Subcutaneous abdominal adipose tissue (tissue), 5 donors: ENCODE results near the gene CNTN5.

Experiments
- H3K27ac ChIP-seq: one replicate; pipeline ENCODE4 v1.7.0; 2013; ENCODE audit warnings: low read depth, mild to moderate bottlenecking, inconsistent platforms, low read length, moderate library complexity
- H3K27me3 ChIP-seq, 5 donors: one replicate each; pipeline ENCODE4 v1.7.0; 2013; ENCODE audit warnings: low read length in 5 of 5, inconsistent platforms in 1 of 5; ENCODE audit not compliant: control insufficient read depth in 5 of 5, insufficient read depth in 4 of 5
- H3K36me3 ChIP-seq, 5 donors: one replicate each; pipeline ENCODE4 v1.7.0; 2013; ENCODE audit warnings: low read length in 5 of 5; ENCODE audit not compliant: control insufficient read depth in 5 of 5, insufficient read depth in 5 of 5
- H3K4me1 ChIP-seq, 5 donors: one replicate each; pipeline ENCODE4 v1.7.0; 2013; ENCODE audit warnings: low read length in 5 of 5, mild to moderate bottlenecking in 3 of 5, moderate library complexity in 1 of 5; ENCODE audit not compliant: control insufficient read depth in 5 of 5, insufficient read depth in 5 of 5
- H3K4me3 ChIP-seq, 5 donors: one replicate each; pipeline ENCODE4 v1.7.0; 2013; ENCODE audit warnings: low read length in 5 of 5, low read depth in 1 of 5
- H3K9ac ChIP-seq, 5 donors: one replicate each; pipeline ENCODE4 v1.7.0; 2013; ENCODE audit warnings: low read length in 5 of 5, mild to moderate bottlenecking in 4 of 5, moderate library complexity in 3 of 5
- H3K9me3 ChIP-seq, 5 donors: one replicate each; pipeline ENCODE4 v1.7.0; 2013; ENCODE audit warnings: low read length in 5 of 5; ENCODE audit not compliant: control insufficient read depth in 5 of 5
- donor health status: healthy.
- donor health status: healthy.
- donor health status: healthy.
- donor health status: healthy.
- donor health status: healthy.

CNTN5 gene

GRCh38 chr11:100356035-100356434, 1335.3 kb downstream of the CNTN5 start:
- Histone ChIP-seq H3K36me3 (no peaks in the 10 kb centered on the region), H3K9ac (no peak overlapping the region), H3K9me3 (peaks cover 0 to 4% (median 0%) of the 10 kb centered on the region in 5 donors), H3K4me1 (no peaks in the 10 kb centered on the region), H3K4me3 (no peak overlapping the region), H3K27ac (no peak overlapping the region), H3K27me3 (no peaks in the 10 kb centered on the region)

DNA sequence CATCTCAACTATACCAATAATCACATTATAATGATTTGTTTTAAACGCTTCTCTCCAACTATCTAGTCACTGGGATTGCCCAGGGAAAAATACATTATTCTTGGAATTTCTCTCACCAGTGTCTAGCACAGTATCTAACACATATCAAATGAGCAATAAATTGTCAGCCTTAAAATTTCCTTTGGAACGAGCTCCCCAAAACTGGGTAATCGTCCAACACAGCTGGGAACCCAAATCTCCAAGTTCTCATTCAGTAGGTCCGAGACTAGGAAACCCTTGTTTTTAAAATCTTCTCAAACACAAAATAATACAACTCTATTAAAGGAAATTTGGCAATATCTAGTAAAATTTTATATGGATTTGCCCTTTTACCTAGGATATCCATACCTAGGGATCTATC, 1338.5 kb downstream of the CNTN5 start:
- Histone ChIP-seq H3K9me3 (peaks cover 0 to 4% (median 0%) of the 10 kb centered on the region in 5 donors), H3K4me3 (no peak overlapping the region), H3K27ac (no peak overlapping the region), H3K27me3 (no peaks in the 10 kb centered on the region), H3K36me3 (no peaks in the 10 kb centered on the region), H3K4me1 (no peaks in the 10 kb centered on the region), H3K9ac (no peak overlapping the region)

DNA sequence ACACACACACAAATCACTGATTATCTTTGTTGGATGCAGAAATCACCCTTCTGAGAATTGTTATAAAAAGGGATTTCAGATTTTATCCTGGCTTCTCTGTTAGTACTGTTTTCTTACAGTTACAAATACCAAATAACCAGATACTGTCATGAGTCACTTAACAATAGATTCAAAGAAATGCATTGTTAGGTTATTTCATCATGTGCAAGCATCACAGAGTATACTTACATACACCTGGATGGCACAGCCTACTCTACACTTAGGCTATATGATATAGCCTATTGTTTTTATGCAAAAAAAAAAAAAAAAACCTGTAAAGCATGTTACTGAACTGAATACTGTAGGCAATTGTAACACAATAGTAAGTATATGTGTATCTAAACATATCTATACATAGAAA, 1347.1 kb downstream of the CNTN5 start:
- Histone ChIP-seq H3K4me3 (no peak overlapping the region), H3K9ac (no peak overlapping the region)

GRCh38 chr11:100383357-100383865, 1362.7 kb downstream of the CNTN5 start:
- Histone ChIP-seq H3K4me1 (no peaks in the 10 kb centered on the region), H3K9me3 (peaks cover 0 to 6% (median 0%) of the 10 kb centered on the region in 5 donors), H3K9ac (no peak overlapping the region), H3K27ac (no peak overlapping the region), H3K27me3 (no peaks in the 10 kb centered on the region), H3K36me3 (no peaks in the 10 kb centered on the region), H3K4me3 (no peak overlapping the region)

More for the DNA sequence above, 1347.1 kb downstream of the CNTN5 start:
- no peaks in the 10 kb centered on the region for H3K4me1 ChIP-seq
- H3K27ac ChIP-seq = no peak overlapping the region
- H3K27me3 ChIP-seq = no peaks in the 10 kb centered on the region
- peaks cover 3 to 14% (median 12%) of the 10 kb centered on the region in 5 donors for H3K9me3 ChIP-seq
- H3K36me3 ChIP-seq = no peaks in the 10 kb centered on the region

GRCh38 chr11:100396266-100396665, 1375.5 kb downstream of the CNTN5 start:
- Histone ChIP-seq H3K4me1 (no peaks in the 10 kb centered on the region), H3K36me3 (no peaks in the 10 kb centered on the region), H3K27ac (no peak overlapping the region), H3K9ac (no peak overlapping the region), H3K9me3 (peaks cover 0 to 6% (median 0%) of the 10 kb centered on the region in 5 donors), H3K27me3 (no peaks in the 10 kb centered on the region), H3K4me3 (no peak overlapping the region)

- H3K27ac ChIP-seq = no peak overlapping the region
- H3K27me3 ChIP-seq = no peaks in the 10 kb centered on the region
- H3K4me1 ChIP-seq = no peaks in the 10 kb centered on the region
- H3K4me3 ChIP-seq = no peak overlapping the region
- peaks cover 0 to 6% (median 0%) of the 10 kb centered on the region in 5 donors for H3K9me3 ChIP-seq
- no peak overlapping the region for H3K9ac ChIP-seq
- H3K36me3 ChIP-seq = no peaks in the 10 kb centered on the region
Observed at GRCh38 chr11:100397401-100397800, 1376.7 kb downstream of the CNTN5 start.

- Histone ChIP-seq H3K36me3 (no peaks in the 10 kb centered on the region), H3K4me1 (no peaks in the 10 kb centered on the region), H3K27ac (no peak overlapping the region), H3K4me3 (no peak overlapping the region), H3K27me3 (no peaks in the 10 kb centered on the region), H3K9ac (no peak overlapping the region), H3K9me3 (peaks cover 0 to 14% (median 6%) of the 10 kb centered on the region in 5 donors)
Observed at GRCh38 chr11:100403816-100404215, 1383.1 kb downstream of the CNTN5 start.

DNA sequence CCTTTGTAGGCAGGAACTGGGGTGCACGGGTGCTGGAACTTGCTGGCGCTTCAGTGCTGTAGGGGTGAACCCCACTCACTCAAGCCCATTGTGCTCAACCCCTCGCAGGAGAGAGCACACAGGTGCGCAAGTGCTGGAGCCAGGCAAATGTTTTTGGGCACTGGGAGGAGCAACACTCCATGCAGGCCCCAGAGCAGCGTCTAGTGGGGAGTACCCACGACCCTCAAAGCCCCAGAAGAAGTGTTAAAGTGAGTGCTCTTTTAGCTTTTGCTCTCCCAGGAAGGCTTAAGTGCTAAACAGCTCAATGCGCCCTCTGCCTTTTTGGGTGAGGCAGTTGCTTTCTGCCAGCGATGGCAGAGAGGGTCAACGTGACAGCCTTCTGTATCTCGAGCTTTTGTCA, 1384.2 kb downstream of the CNTN5 start:
- H3K27me3 ChIP-seq = no peaks in the 10 kb centered on the region
- no peak overlapping the region for H3K27ac ChIP-seq
- no peak overlapping the region for H3K9ac ChIP-seq
- H3K4me3 ChIP-seq = peak overlapping the region in 1 of 5 donors; percentile 28
- no peaks in the 10 kb centered on the region for H3K4me1 ChIP-seq
- H3K36me3 ChIP-seq = no peaks in the 10 kb centered on the region
- peaks cover 0 to 14% (median 6%) of the 10 kb centered on the region in 5 donors for H3K9me3 ChIP-seq
